Glutamatergic neuron (in vitro differentiated cells): ENCODE results near the gene GALNT12. TPM values are rescaled to one million over a fixed set of nuclear protein-coding genes. Genes with fewer than 3 reads are reported as not detected.

Experiments
- DNase-seq: peaks from one replicate; pipeline ENCODE4 v3.0.0; 2022
- H3K27ac Mint-ChIP-seq: one replicate; pipeline ENCODE4 v1.8.0; 2020; ENCODE audit warnings: mild to moderate bottlenecking, mixed read lengths, inconsistent platforms; ENCODE audit not compliant: unreplicated experiment
- H3K27me3 Mint-ChIP-seq: one replicate; pipeline ENCODE4 v1.8.0; 2020; ENCODE audit warnings: mild to moderate bottlenecking, moderate library complexity, mixed read lengths, inconsistent platforms; ENCODE audit not compliant: unreplicated experiment
- H3K36me3 Mint-ChIP-seq: one replicate; pipeline ENCODE4 v1.8.0; 2020; ENCODE audit warnings: mild to moderate bottlenecking, mixed read lengths, inconsistent platforms; ENCODE audit not compliant: unreplicated experiment
- H3K4me1 Mint-ChIP-seq: one replicate; pipeline ENCODE4 v1.8.0; 2020; ENCODE audit warnings: mild to moderate bottlenecking, low read depth, mixed read lengths, inconsistent platforms; ENCODE audit not compliant: unreplicated experiment
- H3K4me3 Mint-ChIP-seq: one replicate; pipeline ENCODE4 v1.8.0; 2020; ENCODE audit warnings: mild to moderate bottlenecking, mixed read lengths, inconsistent platforms; ENCODE audit not compliant: unreplicated experiment
- H3K9me3 Mint-ChIP-seq: one replicate; pipeline ENCODE4 v1.8.0; 2020; ENCODE audit warnings: mild to moderate bottlenecking, moderate library complexity, mixed read lengths, inconsistent platforms; ENCODE audit not compliant: unreplicated experiment
- CTCF ChIP-seq: fragments of 200-600 bp; sonication (generic); IDR thresholded peaks from one replicate; pipeline ENCODE4 v1.5.0; 2021; ENCODE audit not compliant: partially characterized antibody, unreplicated experiment
- total RNA-seq: library from RNA; stranded (reverse); fragmentation: NEBNext Ultra II Directional; extraction: Animal tissue kit (Norgen Biotek cat#: 25700); gene quantifications from one replicate; pipeline ENCODE4 v1.2.1, GENCODE V29; 2021; ENCODE audit not compliant: unreplicated experiment

The GALNT12 gene
- total RNA-seq, 1 donor from 2014 or later = 2.7 TPM

- H3K4me3 Mint-ChIP-seq = no peak overlapping the region
- no peak for TF ChIP-seq CTCF
- H3K27me3 Mint-ChIP-seq = peaks cover 4% of the 10 kb centered on the region
- no peak overlapping the region for H3K27ac Mint-ChIP-seq
- peaks cover 7% of the 10 kb centered on the region for H3K4me1 Mint-ChIP-seq
- H3K36me3 Mint-ChIP-seq = peaks cover 9% of the 10 kb centered on the region
- H3K9me3 Mint-ChIP-seq = peaks cover 2% of the 10 kb centered on the region
- no peak for DNase-seq
Observed at GRCh38 chr9:98801561-98801960, 5.9 kb upstream of the GALNT12 start.

GRCh38 chr9:98801969-98802371 lies 5.5 kb upstream of the GALNT12 start:
- Mint-ChIP-seq H3K4me3 (no peak overlapping the region), H3K9me3 (peaks cover 2% of the 10 kb centered on the region), H3K27ac (no peak overlapping the region), H3K4me1 (peaks cover 8% of the 10 kb centered on the region), H3K27me3 (peaks cover 3% of the 10 kb centered on the region), H3K36me3 (peaks cover 9% of the 10 kb centered on the region)
- DNase-seq = no peak
- TF ChIP-seq CTCF = no peak

GRCh38 chr9:98804083-98804482 lies 3.4 kb upstream of the GALNT12 start:
- no peak for DNase-seq
- Mint-ChIP-seq H3K4me1 (peaks cover 10% of the 10 kb centered on the region), H3K36me3 (no peaks in the 10 kb centered on the region), H3K27ac (no peak overlapping the region), H3K4me3 (no peak overlapping the region), H3K9me3 (no peaks in the 10 kb centered on the region), H3K27me3 (no peaks in the 10 kb centered on the region)
- TF ChIP-seq CTCF = no peak

- Mint-ChIP-seq H3K9me3 (no peaks in the 10 kb centered on the region), H3K27me3 (no peaks in the 10 kb centered on the region), H3K36me3 (no peaks in the 10 kb centered on the region), H3K27ac (no peak overlapping the region), H3K4me1 (peaks cover 15% of the 10 kb centered on the region), H3K4me3 (no peak overlapping the region)
- no peak for DNase-seq
- TF ChIP-seq CTCF = no peak
Observed at GRCh38 chr9:98805506-98806272, 1.8 kb upstream of the GALNT12 start.

GRCh38 chr9:98806394-98807035 lies 955 bp upstream of the GALNT12 start:
- Mint-ChIP-seq H3K9me3 (no peaks in the 10 kb centered on the region), H3K4me1 (peaks cover 15% of the 10 kb centered on the region), H3K36me3 (no peaks in the 10 kb centered on the region), H3K4me3 (no peak overlapping the region), H3K27ac (no peak overlapping the region), H3K27me3 (no peaks in the 10 kb centered on the region)
- no peak for DNase-seq
- TF ChIP-seq CTCF = no peak
